ENCODE results near the gene ARRB1. TPM values are rescaled to one million over a fixed set of nuclear protein-coding genes. Genes with fewer than 3 reads are reported as not detected.

Gene ARRB1
- polyA plus RNA-seq, 2 of the 4 experiments (the other 2 are of a cell fraction), result 6.8 to 14.3 TPM

GRCh38 chr11:75229466-75229865, 122.0 kb downstream of the ARRB1 start:
- TF ChIP-seq RAD21 (conservative IDR thresholded peaks at IDR 0.05 in 1 of 2, IDR thresholded peaks at IDR 0.05 in 1 of 2) (no peak), HOXB5 (CRISPR knock-in tag; IDR thresholded peaks at IDR 0.05) (no peak)
- TF ChIP-seq, protein P1, sequence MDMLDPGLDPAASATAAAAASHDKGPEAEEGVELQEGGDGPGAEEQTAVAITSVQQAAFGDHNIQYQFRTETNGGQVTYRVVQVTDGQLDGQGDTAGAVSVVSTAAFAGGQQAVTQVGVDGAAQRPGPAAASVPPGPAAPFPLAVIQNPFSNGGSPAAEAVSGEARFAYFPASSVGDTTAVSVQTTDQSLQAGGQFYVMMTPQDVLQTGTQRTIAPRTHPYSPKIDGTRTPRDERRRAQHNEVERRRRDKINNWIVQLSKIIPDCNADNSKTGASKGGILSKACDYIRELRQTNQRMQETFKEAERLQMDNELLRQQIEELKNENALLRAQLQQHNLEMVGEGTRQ (IDR thresholded peaks at IDR 0.05), result no peak
- no peak for FAIRE-seq
- ChIA-PET CTCF (interaction anchor here (0.9 to 12.3 kb wide), 6 partner anchors 10 to 300 kb away, joined by 3 to 123 read pairs (median 8); partner anchors contain the start of gene TPBGL), POLR2A (no interaction called here)
- no peak overlapping the region for H3K4me3 ChIP-seq
- no peak overlapping the region for H3K27ac ChIP-seq
- no peak for ATAC-seq
- H3K9me3 ChIP-seq, result no peaks in the 10 kb centered on the region
- 9% methylated on average over 2 of the region's 2 CpGs for WGBS (ENCODE audit: missing lambda C conversion rate)
- no peak for DNase-seq (ENCODE audit: low read depth in 1 of 2, low spot score in 1 of 2)
- H3K4me1 ChIP-seq, result no peaks in the 10 kb centered on the region
- no peak overlapping the region for H3K4me2 ChIP-seq

DNA sequence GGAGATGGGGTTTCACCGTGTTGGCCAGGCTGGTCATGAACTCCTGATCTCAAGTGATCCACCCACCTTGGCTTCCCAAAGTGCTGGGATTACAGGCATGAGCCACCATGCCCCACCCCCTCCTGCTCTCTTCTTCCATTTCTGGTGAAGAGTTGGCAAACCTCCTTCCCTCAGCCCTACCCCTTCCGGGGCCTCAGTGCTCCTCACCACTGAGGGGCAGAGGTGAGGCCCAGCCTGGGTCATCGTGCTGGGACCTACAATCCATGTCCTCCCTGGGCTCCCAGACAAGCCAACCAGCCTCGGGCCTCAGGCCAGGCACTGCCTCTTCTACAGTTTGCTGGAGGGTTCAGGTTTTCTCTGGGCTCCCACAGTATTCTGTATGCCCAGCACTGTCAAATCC, 125.7 kb downstream of the ARRB1 start:
- no peaks in the 10 kb centered on the region for H3K9me3 ChIP-seq
- ATAC-seq (no peak), DNase-seq (ENCODE audit: low read depth in 1 of 2, low spot score in 1 of 2) (no peak), FAIRE-seq (no peak)
- H3K27ac ChIP-seq, result no peak overlapping the region
- ChIA-PET POLR2A (no interaction called here), CTCF (interaction anchor here (1.1 to 12.3 kb wide), 7 partner anchors 11 to 203 kb away, joined by 3 to 123 read pairs (median 7); partner anchors contain the start of gene TPBGL)
- no peaks in the 10 kb centered on the region for H3K4me1 ChIP-seq
- TF ChIP-seq CHD2 (IDR thresholded peaks at IDR 0.05; ENCODE audit: low read length, partially characterized antibody), result no peak
- TF ChIP-seq, protein P2, sequence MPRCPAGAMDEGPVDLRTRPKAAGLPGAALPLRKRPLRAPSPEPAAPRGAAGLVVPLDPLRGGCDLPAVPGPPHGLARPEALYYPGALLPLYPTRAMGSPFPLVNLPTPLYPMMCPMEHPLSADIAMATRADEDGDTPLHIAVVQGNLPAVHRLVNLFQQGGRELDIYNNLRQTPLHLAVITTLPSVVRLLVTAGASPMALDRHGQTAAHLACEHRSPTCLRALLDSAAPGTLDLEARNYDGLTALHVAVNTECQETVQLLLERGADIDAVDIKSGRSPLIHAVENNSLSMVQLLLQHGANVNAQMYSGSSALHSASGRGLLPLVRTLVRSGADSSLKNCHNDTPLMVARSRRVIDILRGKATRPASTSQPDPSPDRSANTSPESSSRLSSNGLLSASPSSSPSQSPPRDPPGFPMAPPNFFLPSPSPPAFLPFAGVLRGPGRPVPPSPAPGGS (IDR thresholded peaks at IDR 0.05), result no peak
- TF ChIP-seq, protein P3, sequence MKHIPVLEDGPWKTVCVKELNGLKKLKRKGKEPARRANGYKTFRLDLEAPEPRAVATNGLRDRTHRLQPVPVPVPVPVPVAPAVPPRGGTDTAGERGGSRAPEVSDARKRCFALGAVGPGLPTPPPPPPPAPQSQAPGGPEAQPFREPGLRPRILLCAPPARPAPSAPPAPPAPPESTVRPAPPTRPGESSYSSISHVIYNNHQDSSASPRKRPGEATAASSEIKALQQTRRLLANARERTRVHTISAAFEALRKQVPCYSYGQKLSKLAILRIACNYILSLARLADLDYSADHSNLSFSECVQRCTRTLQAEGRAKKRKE (CRISPR knock-in tag; IDR thresholded peaks at IDR 0.05; ENCODE audit: low read depth), result no peak
- no peak for TF ChIP-seq CBX8 (IDR thresholded peaks at IDR 0.05)
- no peak for TF ChIP-seq EP300 (IDR thresholded peaks at IDR 0.05)
- TF ChIP-seq ZNF302 (CRISPR knock-in tag; IDR thresholded peaks at IDR 0.05), result no peak
- H3K4me3 ChIP-seq, result no peak overlapping the region
- H3K4me2 ChIP-seq, result no peak overlapping the region
- WGBS (ENCODE audit: missing lambda C conversion rate), result 15% methylated on average over 4 of the region's 4 CpGs

- Histone ChIP-seq H3K4me3 (no peak overlapping the region), H3K27ac (no peak overlapping the region), H3K4me2 (no peak overlapping the region), H3K9me3 (no peaks in the 10 kb centered on the region), H3K4me1 (no peaks in the 10 kb centered on the region)
- CTCF ChIA-PET, result interaction anchor here (1.0 to 12.3 kb wide), 6 partner anchors 15 to 294 kb away, joined by 4 to 123 read pairs (median 10); partner anchors contain the start of gene TPBGL
- FAIRE-seq (no peak), DNase-seq (ENCODE audit: low read depth in 1 of 2, low spot score in 1 of 2) (peak; percentile 21 to 29), ATAC-seq (peak; percentile 92 to 95)
- POLR2A ChIA-PET, result interaction anchor here (0.9 kb wide), 1 partner anchor 10 kb away, joined by 3 read pairs; no protein-coding TSS in a partner anchor
- 27% methylated on average over 3 of the region's 5 CpGs for WGBS (ENCODE audit: missing lambda C conversion rate)
- TF ChIP-seq NR3C1 (IDR thresholded peaks at IDR 0.05) (no peak), ELK1 (IDR thresholded peaks at IDR 0.05; ENCODE audit: low read depth, low read length) (no peak), BHLHE40 (IDR thresholded peaks at IDR 0.05; ENCODE audit: low read depth, low read length) (no peak), MAFK (IDR thresholded peaks at IDR 0.05; ENCODE audit: partially characterized antibody) (peak; percentile 78)
- TF ChIP-seq, protein P4, sequence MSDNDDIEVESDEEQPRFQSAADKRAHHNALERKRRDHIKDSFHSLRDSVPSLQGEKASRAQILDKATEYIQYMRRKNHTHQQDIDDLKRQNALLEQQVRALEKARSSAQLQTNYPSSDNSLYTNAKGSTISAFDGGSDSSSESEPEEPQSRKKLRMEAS (IDR thresholded peaks at IDR 0.05), result no peak
Measured at GRCh38 chr11:75223954-75224643, 127.4 kb downstream of the ARRB1 start.

Data from A549 (cell line).